SH-SY5Y (cell line): Measurements from ENCODE around the gene PLA2G10.

Experiments used
- GATA2 ChIP-seq: IDR thresholded peaks from 2 replicates; pipeline ENCODE4 v1.6.1; 2011; ENCODE audit warnings: mild to moderate bottlenecking, low read depth, low read length
- GATA3 ChIP-seq: IDR thresholded peaks from 2 replicates; pipeline ENCODE4 v1.6.1; 2011; ENCODE audit warnings: low read depth, mild to moderate bottlenecking, low read length, moderate library complexity

DNA sequence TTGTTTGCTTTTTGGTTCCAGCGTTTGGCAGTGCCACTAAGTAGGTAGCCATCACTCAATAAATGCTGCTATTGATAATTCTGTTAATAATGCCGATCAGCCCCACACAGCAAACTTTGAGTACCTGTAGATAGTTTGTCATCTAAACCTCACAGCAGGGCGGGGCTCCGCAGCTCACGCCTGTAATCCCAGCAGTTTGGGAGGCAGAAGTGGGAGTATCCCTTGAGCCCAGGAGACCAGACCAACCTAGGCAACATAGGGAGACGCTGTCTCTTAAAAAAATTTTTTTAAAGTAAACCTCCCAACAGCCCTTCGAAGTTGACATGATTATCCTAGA lies 59.8 kb downstream of the PLA2G10 start:
- TF ChIP-seq GATA2 (no peak), GATA3 (no peak)
